OCI-LY1 (cell line): Measurements from ENCODE around the gene CTIF.

Experiments
- CTCF ChIP-seq: fragments of 200-600 bp; sonication (generic), shearing (Covaris generic); IDR thresholded peaks from 2 replicates; pipeline ENCODE4 v1.5.1; 2017; ENCODE audit warnings: mild to moderate bottlenecking, antibody characterized with exemption, low read length, moderate library complexity, mixed read lengths
- EZH2 ChIP-seq: fragments of 200-600 bp; sonication (generic), shearing (Covaris generic); IDR thresholded peaks from 2 replicates; pipeline ENCODE4 v1.8.0; 2017; ENCODE audit warnings: borderline replicate concordance, mixed run types, mild to moderate bottlenecking, antibody characterized with exemption, low read length, moderate library complexity, mixed read lengths

GRCh38 chr18:48572402-48573126, 33.7 kb downstream of the CTIF start:
- TF ChIP-seq CTCF (no peak), EZH2 (no peak)
